ENCODE results near the gene VEPH1.
"Not testable (repeated sequence)": the region's sequence is repeated elsewhere in the genome, so short reads cannot be mapped to it uniquely, and the experiment has no call there.

Gene VEPH1

DNA sequence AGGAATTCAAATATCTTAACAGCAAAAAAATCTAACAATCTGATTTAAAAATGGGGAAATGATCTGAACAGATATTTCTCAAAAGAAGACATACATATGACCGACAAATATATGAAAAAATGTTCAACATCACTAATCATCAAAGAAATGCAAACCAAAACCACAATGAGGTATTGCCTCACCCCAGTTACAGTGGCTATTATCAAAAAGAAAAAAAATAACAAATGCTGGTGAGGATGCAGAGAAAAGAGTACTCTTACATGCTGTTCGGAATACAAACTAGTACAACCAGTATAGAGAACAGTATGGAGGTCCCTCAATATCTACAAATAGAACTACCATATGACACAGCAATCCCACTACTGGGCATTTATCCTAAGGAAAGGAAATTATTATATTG, 152.6 kb downstream of the VEPH1 start:
- peak; percentile 53 for DNase-seq (ENCODE audit: low read depth)

- DNase-seq (ENCODE audit: low read depth), result peak; percentile 58
Observed at GRCh38 chr3:157348304-157349075, 154.7 kb downstream of the VEPH1 start.

DNA sequence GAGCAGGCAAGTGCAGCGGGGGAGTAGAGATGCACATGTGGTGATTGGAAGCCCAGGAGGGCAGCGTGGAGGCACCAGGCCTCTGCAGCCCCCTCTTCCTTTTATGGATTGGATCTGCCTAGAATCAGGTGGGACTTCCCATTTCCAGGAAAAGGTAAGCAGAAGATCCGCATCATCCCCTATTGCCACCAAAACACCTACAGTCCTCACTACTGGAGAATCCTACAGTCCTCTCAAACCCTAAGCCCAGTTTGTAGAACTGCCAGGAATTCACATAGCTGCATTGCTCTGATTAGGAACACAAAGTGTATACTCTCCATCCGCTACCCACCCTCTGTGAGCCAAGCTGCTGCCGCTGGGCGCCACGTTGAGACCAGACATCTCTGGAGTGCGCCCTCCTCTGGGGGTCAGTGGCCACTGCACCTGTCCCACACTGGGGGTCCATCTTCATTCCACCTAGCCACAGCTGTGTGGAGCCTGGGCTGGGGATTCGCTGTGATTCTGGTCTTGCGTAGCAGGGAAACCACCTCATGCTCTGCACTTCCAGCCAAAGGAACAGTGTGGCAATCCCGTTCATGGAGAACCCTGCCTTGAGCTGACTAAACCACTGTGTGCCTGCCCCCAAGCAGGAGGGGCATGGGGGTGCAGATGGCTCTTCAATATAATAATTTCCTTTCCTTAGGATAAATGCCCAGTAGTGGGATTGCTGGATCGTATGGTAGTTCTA, 155.5 kb downstream of the VEPH1 start:
- peak; percentile 54 for DNase-seq (ENCODE audit: low read depth)

- no peak for DNase-seq (ENCODE audit: low read depth)
Observed at GRCh38 chr3:157336252-157337009, 166.8 kb downstream of the VEPH1 start.

- DNase-seq (ENCODE audit: low read depth), result peak; percentile 76
Observed at GRCh38 chr3:157335233-157336076, 167.8 kb downstream of the VEPH1 start.

DNA sequence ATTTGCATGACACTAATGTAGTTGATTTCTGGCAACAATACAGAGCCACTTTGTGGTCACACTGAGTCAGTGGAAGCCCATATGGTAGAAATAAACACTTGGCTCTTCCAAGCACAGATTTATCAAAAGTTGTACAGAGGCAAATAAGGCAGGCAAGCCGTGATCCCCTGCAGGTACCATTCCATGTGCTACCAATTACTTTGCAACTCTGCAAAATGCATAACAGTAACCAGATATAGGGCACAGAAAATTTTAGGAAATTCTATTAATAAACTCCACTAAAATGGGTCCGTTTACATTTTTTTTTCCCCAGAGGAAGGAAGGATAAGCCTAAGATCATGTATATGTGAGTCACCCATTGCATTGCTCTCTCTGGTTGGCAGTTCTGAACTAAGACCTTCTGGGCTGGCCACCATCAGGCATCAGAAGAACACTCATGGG, 169.6 kb downstream of the VEPH1 start:
- DNase-seq (ENCODE audit: low read depth), result peak; percentile 58

GRCh38 chr3:157330206-157330605, 173.0 kb downstream of the VEPH1 start:
- no peak for DNase-seq (ENCODE audit: low read depth)

DNA sequence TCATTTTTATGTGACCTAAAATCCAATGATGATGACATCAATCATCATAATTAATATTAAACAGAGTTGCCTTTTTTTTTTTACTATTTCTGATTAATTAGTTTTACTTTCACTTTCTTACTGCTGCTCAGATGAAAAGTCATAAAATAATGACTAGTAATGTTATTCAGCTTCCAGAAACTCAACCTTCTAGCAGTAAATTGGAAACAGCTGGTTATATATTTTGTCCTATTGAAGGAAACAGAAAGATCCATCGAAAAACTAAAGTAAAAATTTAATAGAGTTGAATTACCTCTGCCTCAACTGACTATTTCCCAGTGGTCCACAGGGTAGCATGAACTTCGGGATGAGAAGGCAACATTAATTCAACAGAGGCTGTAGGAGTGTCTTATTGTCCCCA, 173.7 kb downstream of the VEPH1 start:
- no peak for DNase-seq (ENCODE audit: low read depth)

DNA sequence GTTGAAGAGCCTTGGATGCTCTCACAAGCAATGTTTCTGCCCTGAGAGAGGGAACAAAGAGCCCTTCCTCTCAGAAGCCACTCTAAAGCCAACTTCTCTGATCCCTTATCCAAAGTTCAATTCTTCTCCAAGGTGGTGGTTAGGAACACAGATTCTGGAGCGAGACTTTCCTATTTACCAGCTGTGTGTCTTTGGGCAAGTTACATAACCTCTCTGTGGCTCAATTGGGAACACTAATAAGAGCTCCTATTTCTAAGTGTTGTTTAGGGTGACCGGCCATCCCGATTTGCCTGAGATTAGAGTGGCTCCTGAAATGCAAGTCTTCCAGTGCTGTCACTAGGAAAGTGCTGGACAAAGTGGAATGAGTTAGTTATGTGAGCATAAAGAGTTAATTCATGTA, 175.4 kb downstream of the VEPH1 start:
- no peak for DNase-seq (ENCODE audit: low read depth)

DNA sequence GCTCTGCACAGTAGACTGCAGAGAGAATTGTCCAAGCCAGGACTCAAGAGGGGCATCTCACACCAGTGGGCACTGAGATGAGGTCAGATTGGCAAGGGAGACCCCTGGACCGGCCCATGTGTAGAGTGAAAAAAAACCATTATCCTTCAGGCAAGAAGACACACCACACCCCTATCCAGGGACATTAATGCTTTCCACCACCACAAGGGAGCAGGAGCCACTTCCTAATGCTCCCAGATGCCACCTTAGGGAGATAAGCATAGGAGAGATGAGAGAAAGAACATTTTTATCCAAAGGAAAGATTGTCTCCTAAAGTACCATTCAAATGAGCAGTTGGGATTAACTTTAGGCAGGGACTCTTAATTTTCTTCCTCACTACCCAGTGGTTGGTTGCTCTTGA, 176.2 kb downstream of the VEPH1 start:
- DNase-seq (ENCODE audit: low read depth), result no peak

- not testable (repeated sequence) for DNase-seq (ENCODE audit: low read depth)
Observed at GRCh38 chr3:157324869-157325268, 178.3 kb downstream of the VEPH1 start.

DNA sequence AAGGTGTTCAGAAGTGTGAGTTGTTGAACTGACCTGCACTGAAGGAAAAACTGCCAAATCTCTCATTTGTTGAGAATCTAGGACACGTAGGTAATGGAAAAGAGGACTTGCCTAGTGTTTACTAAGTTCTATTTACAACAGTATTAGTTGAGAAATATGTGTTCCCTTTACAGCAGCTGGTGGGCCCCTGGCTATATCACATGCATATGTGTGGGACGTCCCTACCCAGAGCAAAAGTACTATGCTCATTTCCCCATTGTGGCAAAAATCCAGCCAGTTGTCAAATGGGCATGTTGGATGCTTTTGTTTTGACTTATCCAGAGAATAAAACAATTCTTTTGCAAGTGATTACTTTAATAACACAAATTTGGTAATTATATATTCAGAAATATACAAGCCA, 179.9 kb downstream of the VEPH1 start:
- no peak for DNase-seq (ENCODE audit: low read depth)

DNA sequence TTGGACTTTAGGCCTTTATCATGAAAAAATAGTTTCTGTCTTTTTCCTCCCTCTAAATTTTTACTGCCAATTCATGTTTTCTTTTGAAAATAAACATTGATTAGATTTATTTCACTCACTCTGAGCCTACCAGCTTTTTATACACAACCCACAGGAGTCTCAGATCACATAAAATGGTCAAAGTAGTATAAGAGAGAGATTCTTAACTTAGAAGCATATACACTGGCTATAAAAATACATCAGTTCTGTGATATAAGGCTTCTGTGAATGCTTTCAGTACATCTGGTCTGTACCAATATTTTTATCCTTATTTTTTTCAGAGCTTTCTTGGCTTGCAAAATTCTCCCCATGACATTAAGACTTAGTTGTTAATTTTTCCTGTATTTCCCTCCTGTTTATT, 183.5 kb downstream of the VEPH1 start:
- DNase-seq (ENCODE audit: low read depth), result no peak

- DNase-seq (ENCODE audit: low read depth), result no peak
Observed at GRCh38 chr3:157318639-157319288, 184.5 kb downstream of the VEPH1 start.

GRCh38 chr3:157317895-157318294, 185.3 kb downstream of the VEPH1 start:
- no peak for DNase-seq (ENCODE audit: low read depth)

DNA sequence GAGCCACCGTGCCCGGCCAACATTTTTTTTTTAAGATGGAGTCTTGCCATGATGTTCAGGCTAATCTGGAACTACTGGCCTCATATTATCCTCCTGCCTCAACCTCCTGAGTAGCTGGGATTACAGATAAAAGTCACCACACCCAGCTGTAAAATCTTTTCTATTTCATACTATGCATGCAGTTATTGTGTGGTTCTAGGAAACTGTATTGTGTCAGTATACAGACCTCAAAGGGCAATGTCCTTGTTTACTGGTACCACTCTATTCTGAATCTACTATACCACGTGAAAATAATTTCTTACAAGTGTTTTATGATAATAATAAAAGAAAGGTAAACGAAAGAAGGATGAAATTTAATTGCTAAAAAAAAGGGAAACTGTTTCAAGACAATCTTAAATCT, 190.0 kb downstream of the VEPH1 start:
- DNase-seq (ENCODE audit: low read depth), result no peak

- DNase-seq (ENCODE audit: low read depth), result no peak
Observed at GRCh38 chr3:157312376-157312745, 190.9 kb downstream of the VEPH1 start.

DNA sequence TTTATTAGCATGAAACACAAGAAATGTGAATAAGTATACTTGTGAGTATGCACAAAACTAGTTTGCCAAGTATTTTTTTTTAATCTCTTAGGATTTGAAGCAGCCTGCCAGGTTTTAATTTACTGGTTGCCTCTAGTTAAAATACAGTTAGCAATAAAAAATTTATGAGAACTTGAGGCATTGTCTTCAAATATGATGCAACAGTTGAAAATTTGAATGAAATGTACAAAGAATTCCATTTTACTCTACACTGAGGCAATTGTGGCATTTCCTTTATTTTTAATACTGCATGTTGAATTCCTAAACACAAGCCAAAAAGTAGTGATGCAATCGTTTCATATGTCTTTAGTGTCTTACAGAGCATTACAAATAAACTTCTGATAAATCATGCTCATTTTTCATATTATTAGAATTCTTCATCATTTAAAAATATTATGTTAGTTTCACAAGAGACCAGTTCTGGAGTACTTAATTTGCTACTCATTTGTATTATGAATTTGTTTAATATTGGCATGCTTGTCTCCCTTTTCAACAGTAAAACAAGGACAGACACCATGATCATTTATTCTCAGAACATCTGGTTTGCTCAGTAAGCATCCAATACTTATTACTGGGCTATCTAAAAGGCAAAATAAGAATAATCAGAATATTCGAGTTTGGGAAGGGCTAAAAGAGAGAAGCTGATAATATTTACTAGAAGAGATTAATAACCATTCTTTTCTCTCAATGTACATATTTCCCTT, 191.4 kb downstream of the VEPH1 start:
- DNase-seq (ENCODE audit: low read depth), result peak; percentile 94

DNA sequence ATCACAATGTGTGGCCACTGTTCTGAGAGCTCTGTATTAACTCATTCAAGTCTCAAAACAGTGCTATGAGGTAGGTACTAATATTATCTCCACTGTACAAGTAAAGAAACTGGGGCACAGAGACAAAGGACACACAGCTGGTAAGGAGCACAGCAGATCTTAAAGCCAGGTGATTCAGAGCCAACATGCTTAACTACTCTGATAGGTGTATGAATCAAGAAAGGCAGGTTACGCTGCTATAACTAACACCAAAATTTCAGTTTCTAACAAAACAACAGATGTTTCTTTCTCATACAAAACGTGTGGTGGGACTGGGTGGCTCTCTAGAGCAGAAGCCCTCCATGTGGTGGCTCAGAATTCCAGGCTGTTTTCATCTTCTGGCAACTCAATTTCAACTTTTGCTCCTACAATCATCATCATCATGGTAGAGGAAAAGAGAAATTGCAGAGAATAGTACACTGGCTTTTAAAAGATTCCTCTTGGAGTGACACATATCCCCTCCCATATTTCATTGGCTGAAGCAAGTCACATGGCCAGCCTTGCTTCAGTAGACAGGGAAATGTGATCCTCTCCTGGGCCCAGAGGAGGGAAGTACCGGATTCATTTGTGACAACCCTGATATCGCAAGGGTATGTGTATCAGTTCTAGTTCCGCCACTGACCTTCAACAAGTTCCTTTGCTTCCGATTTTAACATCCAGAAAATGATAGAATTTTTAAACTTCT, 192.7 kb downstream of the VEPH1 start:
- DNase-seq (ENCODE audit: low read depth), result no peak

- no peak for DNase-seq (ENCODE audit: low read depth)
Observed at GRCh38 chr3:157306502-157306901, 196.7 kb downstream of the VEPH1 start.
